ENCODE data around the gene PLD4.
"Not testable (repeated sequence)": the region's sequence is repeated elsewhere in the genome, so short reads cannot be mapped to it uniquely, and the experiment has no call there.

Gene PLD4

GRCh38 chr14:104886690-104887622 lies 37.7 kb upstream of the PLD4 start:
- no peak for DNase-seq

GRCh38 chr14:104887623-104888488 lies 36.8 kb upstream of the PLD4 start:
- DNase-seq = no peak

- DNase-seq = no peak
These were observed 35.9 kb upstream of the PLD4 start for GRCh38 chr14:104888489-104889374.

- no peak for DNase-seq
These were observed 35.3 kb upstream of the PLD4 start for GRCh38 chr14:104889375-104889757.

- not testable (repeated sequence) for DNase-seq
These were observed 34.4 kb upstream of the PLD4 start for GRCh38 chr14:104890292-104890691.

- no peak for DNase-seq
These were observed 33.5 kb upstream of the PLD4 start for GRCh38 chr14:104891121-104891551.

GRCh38 chr14:104891664-104892530 lies 32.8 kb upstream of the PLD4 start:
- no peak for DNase-seq

GRCh38 chr14:104892531-104893434 lies 31.9 kb upstream of the PLD4 start:
- peak; percentile 33 for DNase-seq

- peak; percentile 43 for DNase-seq
These were observed 31.1 kb upstream of the PLD4 start for GRCh38 chr14:104893435-104894207.

GRCh38 chr14:104894331-104895206 lies 30.1 kb upstream of the PLD4 start:
- no peak for DNase-seq

GRCh38 chr14:104895207-104895785 lies 29.4 kb upstream of the PLD4 start:
- no peak for DNase-seq

GRCh38 chr14:104895786-104896661 lies 28.7 kb upstream of the PLD4 start:
- DNase-seq = peak; percentile 94

- DNase-seq = no peak
These were observed 27.1 kb upstream of the PLD4 start for GRCh38 chr14:104897330-104898194.

- DNase-seq = no peak
These were observed 26.5 kb upstream of the PLD4 start for GRCh38 chr14:104898195-104898558.

GRCh38 chr14:104898870-104899510 lies 25.7 kb upstream of the PLD4 start:
- no peak for DNase-seq

GRCh38 chr14:104899781-104900180 lies 24.9 kb upstream of the PLD4 start:
- DNase-seq = no peak
